IPS-18c (cell line): ENCODE measurements around the gene FGD3.

ENCODE experiments used
- H3K4me3 ChIP-seq: 2 replicates; pipeline ENCODE4 v1.7.0; 2013; ENCODE audit warnings: low read depth, mild to moderate bottlenecking, low read length, moderate library complexity; ENCODE audit not compliant: insufficient read depth
- H3K9me3 ChIP-seq: one replicate; pipeline ENCODE4 v1.6.1; 2013; ENCODE audit warnings: mild to moderate bottlenecking, low read length, moderate library complexity; ENCODE audit not compliant: control insufficient read depth, insufficient read depth

FGD3 gene

GRCh38 chr9:92971121-92971520 lies 23.8 kb downstream of the FGD3 start:
- no peak overlapping the region for H3K4me3 ChIP-seq
- H3K9me3 ChIP-seq: no peaks in the 10 kb centered on the region

DNA sequence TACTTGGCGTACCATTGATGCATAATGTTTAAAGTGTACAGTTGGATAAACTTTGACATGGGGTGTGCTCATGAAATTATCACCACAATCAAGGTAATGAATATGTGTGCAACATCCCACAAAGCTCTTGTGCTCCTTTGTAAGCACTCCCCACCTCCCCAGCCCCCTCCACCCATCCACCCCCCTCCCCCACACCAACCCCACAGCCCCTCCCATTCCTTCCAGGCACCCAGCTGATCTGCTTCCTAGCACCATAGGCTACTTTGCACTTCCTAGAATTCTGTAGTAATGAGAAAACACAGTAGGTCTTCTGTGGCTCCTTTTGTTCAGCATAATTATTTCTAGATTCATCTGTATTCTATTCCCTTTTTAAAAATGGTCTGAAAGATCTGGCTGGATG lies 24.5 kb downstream of the FGD3 start:
- Histone ChIP-seq H3K4me3 (no peak overlapping the region), H3K9me3 (no peaks in the 10 kb centered on the region)

- Histone ChIP-seq H3K9me3 (no peaks in the 10 kb centered on the region), H3K4me3 (no peak overlapping the region)
Observed at GRCh38 chr9:92973700-92974099, 26.4 kb downstream of the FGD3 start.

- Histone ChIP-seq H3K9me3 (no peaks in the 10 kb centered on the region), H3K4me3 (no peak overlapping the region)
Observed at GRCh38 chr9:92974161-92974661, 26.9 kb downstream of the FGD3 start.

GRCh38 chr9:92974761-92975755 lies 27.7 kb downstream of the FGD3 start:
- Histone ChIP-seq H3K4me3 (no peak overlapping the region), H3K9me3 (peaks cover 2% of the 10 kb centered on the region)

- Histone ChIP-seq H3K9me3 (peaks cover 3% of the 10 kb centered on the region), H3K4me3 (no peak overlapping the region)
Observed at GRCh38 chr9:92976431-92976830, 29.1 kb downstream of the FGD3 start.

DNA sequence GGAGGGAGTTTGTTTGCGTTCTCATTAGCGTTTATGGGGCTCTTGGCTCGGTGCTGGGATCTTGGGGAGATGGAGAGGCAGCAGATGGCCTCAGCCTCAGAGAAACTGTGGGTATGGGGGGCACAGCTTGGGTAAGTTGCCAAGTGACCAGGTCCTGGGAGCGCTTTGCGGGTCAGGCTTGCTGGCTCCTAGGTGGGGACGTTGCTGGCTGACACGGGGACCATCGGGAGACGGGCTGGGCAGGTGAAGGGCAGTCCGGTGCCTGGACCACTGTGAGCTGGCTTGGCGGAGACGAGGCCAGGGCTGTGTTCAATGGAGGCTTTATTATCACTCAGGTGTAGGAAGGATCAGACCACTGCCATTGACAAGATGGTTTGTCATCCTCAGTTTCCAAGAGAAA lies 30.0 kb downstream of the FGD3 start:
- Histone ChIP-seq H3K4me3 (no peak overlapping the region), H3K9me3 (peaks cover 3% of the 10 kb centered on the region)

- Histone ChIP-seq H3K9me3 (peaks cover 3% of the 10 kb centered on the region), H3K4me3 (no peak overlapping the region)
Observed at GRCh38 chr9:92978345-92978875, 31.1 kb downstream of the FGD3 start.

- no peak overlapping the region for H3K4me3 ChIP-seq
- H3K9me3 ChIP-seq: peaks cover 3% of the 10 kb centered on the region
Observed at GRCh38 chr9:92979283-92980056, 32.1 kb downstream of the FGD3 start.

GRCh38 chr9:92980085-92980745 lies 32.9 kb downstream of the FGD3 start:
- Histone ChIP-seq H3K4me3 (no peak overlapping the region), H3K9me3 (peaks cover 10% of the 10 kb centered on the region)

- H3K9me3 ChIP-seq: peaks cover 12% of the 10 kb centered on the region
- H3K4me3 ChIP-seq: no peak overlapping the region
Observed at GRCh38 chr9:92982130-92982529, 34.8 kb downstream of the FGD3 start.

DNA sequence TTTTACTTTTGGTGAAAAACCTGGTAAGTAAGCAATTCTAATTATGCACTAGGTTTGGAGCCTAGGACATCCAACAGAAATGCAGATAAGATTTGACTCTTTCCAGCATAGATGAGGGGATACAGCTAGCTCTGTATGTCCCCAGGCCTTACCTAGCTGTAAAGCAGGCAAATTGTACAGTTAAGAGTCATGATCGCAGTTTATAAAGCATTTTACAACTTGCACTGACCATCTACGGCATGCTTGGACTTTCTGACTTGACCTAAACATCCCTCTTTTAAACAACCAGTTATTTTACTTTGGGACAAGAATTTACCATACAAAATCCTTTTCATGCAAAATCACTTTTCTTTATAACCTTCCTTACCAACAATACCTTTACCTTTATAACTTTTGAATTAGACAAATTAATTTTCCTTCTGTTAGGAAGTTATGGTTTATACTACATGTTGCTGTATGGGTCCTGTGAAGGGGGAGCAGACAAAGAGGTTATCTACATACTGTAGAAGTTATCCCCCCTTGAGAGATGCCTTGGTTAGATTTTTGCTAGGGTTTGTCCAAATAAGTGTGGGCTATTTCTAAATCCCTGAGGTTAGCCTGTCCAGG lies 36.8 kb downstream of the FGD3 start:
- no peak overlapping the region for H3K4me3 ChIP-seq
- peaks cover 19% of the 10 kb centered on the region for H3K9me3 ChIP-seq

GRCh38 chr9:92984976-92985375 lies 37.7 kb downstream of the FGD3 start:
- peaks cover 18% of the 10 kb centered on the region for H3K9me3 ChIP-seq

GRCh38 chr9:92986176-92987119 lies 39.1 kb downstream of the FGD3 start:
- Histone ChIP-seq H3K9me3 (peaks cover 16% of the 10 kb centered on the region), H3K4me3 (no peak overlapping the region)

More at GRCh38 chr9:92984976-92985375, 37.7 kb downstream of the FGD3 start:
- H3K4me3 ChIP-seq: no peak overlapping the region

DNA sequence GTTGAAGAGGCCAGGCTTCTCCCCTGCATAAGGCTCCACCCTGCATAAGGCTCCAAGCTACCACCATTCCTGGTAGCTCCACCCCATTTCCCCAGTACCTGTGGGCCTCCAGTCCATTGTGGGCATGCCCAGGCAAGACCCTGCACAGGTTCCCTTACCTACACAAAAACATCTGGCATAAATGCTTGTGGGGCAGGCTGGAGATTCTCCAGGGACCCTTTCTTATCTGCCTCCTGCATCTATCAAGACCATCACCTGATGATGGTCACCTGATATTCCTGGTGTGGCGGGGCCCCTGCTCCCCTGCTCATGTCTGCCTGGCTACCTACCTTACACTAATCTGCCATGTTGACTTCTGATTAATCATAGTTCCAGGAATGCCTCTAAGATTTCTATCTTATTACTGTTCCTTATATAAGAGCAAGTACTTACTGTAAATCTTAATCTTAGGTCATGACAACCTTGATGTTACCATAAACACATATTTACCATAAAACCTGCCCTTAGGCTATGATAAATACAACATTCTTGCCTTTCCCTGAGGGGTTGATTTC lies 41.0 kb downstream of the FGD3 start:
- peaks cover 16% of the 10 kb centered on the region for H3K9me3 ChIP-seq
- 0 out of 2 replicates have a peak overlapping the region, but pooled peaks have one; percentile 1 for H3K4me3 ChIP-seq
